ENCODE data around the gene FN3K. TPM values are rescaled to one million over a fixed set of nuclear protein-coding genes. Genes with fewer than 3 reads are reported as not detected.
A peak's percentile ranks its signal among the peaks of the same experiment; 100 is the strongest.

Gene FN3K
- total and polyA plus RNA-seq, 2 of the 8 experiments (the other 6 are each of a cell fraction or from before 2014, with no cell fraction given) = 0.88 to 14.2 TPM

- Histone ChIP-seq H3K9ac (replicated peaks in 1 of 4; ENCODE audit: extremely low read depth in 1 of 4, low read depth in 3 of 4, low read length in 3 of 4) (peak within 1 kb of the TSS; percentile 48 to 69 (median 59)), H3K4ac (replicated peaks; ENCODE audit: insufficient read length, low read depth, low read length) (no peak within 1 kb of the TSS), H4K91ac (replicated peaks; ENCODE audit: insufficient read length, low read length) (no peak within 1 kb of the TSS), H3K27me3 (replicated peaks in 1 of 4; ENCODE audit: control insufficient read depth in 3 of 4, extremely low read depth in 1 of 4, insufficient read depth in 3 of 4, low read length in 3 of 4) (0 out of 7 replicates have a peak, but pooled peaks cover 0 to 2% (median 0%) of the 10 kb centered on the region in 4 experiments), H3K79me1 (ENCODE audit: low read depth, low read length) (peaks cover 6% of the 10 kb centered on the region), H2BK120ac (replicated peaks; ENCODE audit: low read depth, low read length) (no peak within 1 kb of the TSS), H2BK20ac (ENCODE audit: low read length) (no peak within 1 kb of the TSS), H3K4me1 (replicated peaks in 1 of 4; ENCODE audit: control insufficient read depth in 3 of 4, insufficient read depth in 4 of 4, low read length in 3 of 4) (peaks cover 0 to 5% (median 0%) of the 10 kb centered on the region in 4 experiments; a peak in 2 of 7 replicates), H3K4me2 (ENCODE audit: insufficient read depth in 1 of 2, low read depth in 2 of 2, low read length in 2 of 2) (peak within 1 kb of the TSS; percentile 78 to 81), H2BK15ac (ENCODE audit: low read length) (no peak within 1 kb of the TSS), H3K23me2 (ENCODE audit: low read depth, low read length) (peaks cover 16% of the 10 kb centered on the region), H3K56ac (replicated peaks; ENCODE audit: insufficient read length, low read depth, low read length) (peak within 1 kb of the TSS; percentile 46), H3K23ac (ENCODE audit: insufficient read length) (no peak within 1 kb of the TSS), H2AK5ac (ENCODE audit: low read depth, low read length) (no peak within 1 kb of the TSS), H4K20me1 (replicated peaks in 1 of 2; ENCODE audit: control insufficient read depth in 1 of 2, insufficient read depth in 2 of 2, low read length in 2 of 2) (peaks cover 2 to 9% of the 10 kb centered on the region in 2 experiments), H3K79me2 (ENCODE audit: control insufficient read depth in 1 of 2, insufficient read depth in 2 of 2, low read length in 2 of 2) (peaks cover 2 to 5% of the 10 kb centered on the region in 2 experiments; a peak in 2 of 4 replicates), H3K36me3 (ENCODE audit: control insufficient read depth in 2 of 4, insufficient read depth in 4 of 4, low read length in 3 of 4) (no peaks in the 10 kb centered on the region; a peak in 2 of 8 replicates), H3K27ac (ENCODE audit: low read depth, low read length) (no peak within 1 kb of the TSS), H2BK12ac (ENCODE audit: low read depth, low read length) (no peak within 1 kb of the TSS), H3K4me3 (ENCODE audit: extremely low read depth in 1 of 4, insufficient read depth in 2 of 4, low read depth in 3 of 4, low read length in 4 of 4) (peak within 1 kb of the TSS; percentile 65 to 91 (median 72)), H3K9me3 (ENCODE audit: insufficient read depth in 2 of 2, low read depth in 1 of 2, low read length in 1 of 2) (no peaks in the 10 kb centered on the region), H3K14ac (ENCODE audit: insufficient read length) (no peak within 1 kb of the TSS), H3K18ac (ENCODE audit: extremely low read depth, low read length) (no peak within 1 kb of the TSS), H4K8ac (ENCODE audit: extremely low read depth, insufficient read depth, low read length) (peak within 1 kb of the TSS; percentile 79; the same call in 1 of the 2 replicates), H2AFZ (ENCODE audit: low read length) (0 out of 2 replicates have a peak within 1 kb of the TSS, but pooled peaks have one; percentile 47), H2BK5ac (ENCODE audit: low read depth, low read length) (no peak within 1 kb of the TSS), H4K5ac (ENCODE audit: insufficient read length, low read depth, low read length) (no peak within 1 kb of the TSS)
- DNase-seq (ENCODE audit: low read depth in 1 of 2, low spot score in 2 of 2) (peak; percentile 84 to 86), FAIRE-seq (no peak)
- CTCF ChIA-PET (ENCODE audit: partially characterized antibody) = interaction anchor here (0.7 to 1.6 kb wide), 8 partner anchors 9 to 142 kb away, joined by 3 to 6 read pairs (median 3); no protein-coding TSS in a partner anchor
- WGBS, 2 experiments (ENCODE audit: extremely low coverage in 1 of 2, insufficient coverage in 1 of 2, insufficient read length in 1 of 2, insufficient replicate concordance in 2 of 2, low coverage in 1 of 2, low lambda C conversion rate in 2 of 2, missing lambda C conversion rate in 1 of 2) = 0% methylated on average over 39 of the region's 75 CpGs; no CpG with 5 or more reads in 1 of the 2 experiments
- POLR2A ChIA-PET (ENCODE audit: partially characterized antibody) = interaction anchor here (0.7 to 2.0 kb wide), 4 partner anchors 18 to 39 kb away, joined by 3 to 7 read pairs (median 4); partner anchors contain the start of genes FN3K and RAB40B
- TF ChIP-seq SP1 (IDR thresholded peaks at IDR 0.05; ENCODE audit: low read depth, low read length) (peak; percentile 56; the same call in 1 of the 2 replicates), PHF8 (conservative IDR thresholded peaks at IDR 0.05; ENCODE audit: low read depth, low read length) (peak; percentile 69), RNF2 (IDR thresholded peaks at IDR 0.05; ENCODE audit: borderline replicate concordance, low read depth, low read length, missing control alignments, poor library complexity, severe bottlenecking) (no peak), MAFK (IDR thresholded peaks at IDR 0.05; ENCODE audit: low read depth, low read length) (no peak), RFX5 (IDR thresholded peaks at IDR 0.05; ENCODE audit: borderline replicate concordance, low read depth, low read length) (no peak), E2F6 (IDR thresholded peaks at IDR 0.05) (peak; percentile 61; the same call in 1 of the 2 replicates), TAF1 (IDR thresholded peaks at IDR 0.05; ENCODE audit: low read depth, low read length) (peak; percentile 49; the same call in 1 of the 2 replicates), SIN3A (conservative IDR thresholded peaks at IDR 0.05 in 1 of 2, IDR thresholded peaks at IDR 0.05 in 1 of 2; ENCODE audit: low read depth in 1 of 2, low read length in 2 of 2) (peak in 1 of 2 experiments; percentile 70; a peak in 2 of 4 replicates), TBP (IDR thresholded peaks at IDR 0.05; ENCODE audit: low read depth, low read length) (0 out of 2 replicates have a peak, but pooled peaks have one; percentile 40), CREB1 (IDR thresholded peaks at IDR 0.05) (peak; percentile 60; the same call in 1 of the 2 replicates)
Observed at GRCh38 chr17:82716203-82717010, 19.0 kb upstream of the FN3K start, which contains the start of gene FN3KRP. Gene FN3KRP (plus strand): TSS chr17:82716706. CDS start chr17:82716756, 50 bp downstream.

Measured in H1 (cell line).